Parathyroid adenoma (tissue), 2 donors: Measurements from ENCODE around the gene LAMA5.

Experiments used
- H2AFZ ChIP-seq: fragments of 300-600 bp; sonication (generic); one replicate; pipeline ENCODE4 v1.7.0; 2017; ENCODE audit warnings: antibody characterized with exemption, mild to moderate bottlenecking
- H3K27ac ChIP-seq: fragments of 300-600 bp; sonication (generic); one replicate; pipeline ENCODE4 v1.7.0; 2017
- H3K27me3 ChIP-seq: fragments of 300-600 bp; sonication (generic); one replicate; pipeline ENCODE4 v1.7.0; 2017; ENCODE audit warnings: low read length; ENCODE audit not compliant: control insufficient read depth, insufficient read depth
- H3K36me3 ChIP-seq: fragments of 300-600 bp; sonication (generic); one replicate; pipeline ENCODE4 v1.7.0; 2017; ENCODE audit warnings: low read length; ENCODE audit not compliant: control insufficient read depth, insufficient read depth
- H3K4me1 ChIP-seq: fragments of 300-600 bp; sonication (generic); one replicate; pipeline ENCODE4 v1.7.0; 2017; ENCODE audit warnings: control low read depth
- H3K4me2 ChIP-seq: fragments of 300-600 bp; sonication (generic); one replicate; pipeline ENCODE4 v1.7.0; 2017; ENCODE audit warnings: low read length
- H3K4me3 ChIP-seq: fragments of 300-600 bp; sonication (generic); one replicate; pipeline ENCODE4 v1.7.0; 2017; ENCODE audit warnings: low read depth, low read length
- H3K79me2 ChIP-seq: fragments of 300-600 bp; sonication (generic); one replicate; pipeline ENCODE4 v1.7.0; 2017; ENCODE audit warnings: control low read depth
- H3K9ac ChIP-seq: fragments of 300-600 bp; sonication (generic); one replicate; pipeline ENCODE4 v1.7.0; 2017; ENCODE audit warnings: mild to moderate bottlenecking
- H3K9me3 ChIP-seq: fragments of 300-600 bp; sonication (generic); one replicate; pipeline ENCODE4 v1.7.0; 2017; ENCODE audit warnings: low read length; ENCODE audit not compliant: control insufficient read depth
- TF ChIP-seq, protein P1 (sequence below): fragments of 300-600 bp; sonication (generic); IDR thresholded peaks from one replicate; pipeline ENCODE4 v1.7.0; 2017; ENCODE audit warnings: antibody characterized with exemption, mild to moderate bottlenecking
- donor health status: primary hyperparathyroidism.

The LAMA5 gene

DNA sequence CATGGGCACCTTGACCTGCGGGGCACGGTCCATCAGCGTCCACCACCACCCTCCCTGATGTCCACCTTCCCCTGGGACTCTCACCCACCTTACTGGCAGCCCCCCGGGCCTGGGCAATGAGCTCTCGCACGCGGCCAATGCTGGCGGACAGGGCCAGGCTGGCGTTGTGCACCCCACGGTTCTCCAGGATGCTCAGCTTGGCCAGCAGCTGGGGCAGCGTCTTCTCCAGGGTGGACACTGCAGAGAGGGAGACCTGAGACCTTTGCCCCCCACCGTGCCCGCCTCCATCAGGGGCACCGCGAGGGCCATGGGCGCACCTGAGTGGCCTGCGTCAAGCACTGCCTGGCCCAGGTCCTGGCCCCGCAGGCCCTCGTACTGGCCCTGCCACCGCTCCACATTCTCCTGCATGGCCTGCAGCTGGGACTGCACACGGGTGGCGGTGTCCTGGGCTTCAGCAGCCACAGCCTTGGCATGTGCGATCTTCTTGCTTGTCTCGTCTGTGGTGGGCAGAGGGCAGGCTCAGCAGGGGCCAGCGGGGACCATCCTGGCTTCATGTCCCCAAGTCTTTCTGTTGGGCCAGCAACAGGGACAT is 52.3 kb downstream of the LAMA5 start:
- no peaks in the 10 kb centered on the region for H3K36me3 ChIP-seq

DNA sequence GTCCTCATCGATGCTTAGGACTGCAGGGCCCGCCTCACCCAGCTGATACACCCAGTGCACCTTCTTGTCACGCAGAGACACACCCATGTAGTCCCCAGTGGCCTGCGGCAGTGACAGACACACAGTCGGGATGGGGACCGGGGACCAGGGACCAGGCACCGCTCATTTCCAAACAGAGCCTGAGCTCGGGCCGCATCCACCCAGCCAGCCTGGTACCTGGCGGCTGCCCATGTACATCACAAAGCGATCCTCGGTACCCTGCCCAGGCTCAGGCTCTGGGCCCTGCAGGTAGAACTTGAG is 52.8 kb downstream of the LAMA5 start:
- Histone ChIP-seq H3K4me2 (no peak overlapping the region), H3K4me3 (no peak overlapping the region), H3K36me3 (no peaks in the 10 kb centered on the region), H2AFZ (no peak overlapping the region), H3K4me1 (no peaks in the 10 kb centered on the region), H3K9ac (no peak overlapping the region), H3K27ac (no peak overlapping the region), H3K79me2 (no peaks in the 10 kb centered on the region), H3K9me3 (no peaks in the 10 kb centered on the region), H3K27me3 (no peaks in the 10 kb centered on the region)
- TF ChIP-seq, protein P1, sequence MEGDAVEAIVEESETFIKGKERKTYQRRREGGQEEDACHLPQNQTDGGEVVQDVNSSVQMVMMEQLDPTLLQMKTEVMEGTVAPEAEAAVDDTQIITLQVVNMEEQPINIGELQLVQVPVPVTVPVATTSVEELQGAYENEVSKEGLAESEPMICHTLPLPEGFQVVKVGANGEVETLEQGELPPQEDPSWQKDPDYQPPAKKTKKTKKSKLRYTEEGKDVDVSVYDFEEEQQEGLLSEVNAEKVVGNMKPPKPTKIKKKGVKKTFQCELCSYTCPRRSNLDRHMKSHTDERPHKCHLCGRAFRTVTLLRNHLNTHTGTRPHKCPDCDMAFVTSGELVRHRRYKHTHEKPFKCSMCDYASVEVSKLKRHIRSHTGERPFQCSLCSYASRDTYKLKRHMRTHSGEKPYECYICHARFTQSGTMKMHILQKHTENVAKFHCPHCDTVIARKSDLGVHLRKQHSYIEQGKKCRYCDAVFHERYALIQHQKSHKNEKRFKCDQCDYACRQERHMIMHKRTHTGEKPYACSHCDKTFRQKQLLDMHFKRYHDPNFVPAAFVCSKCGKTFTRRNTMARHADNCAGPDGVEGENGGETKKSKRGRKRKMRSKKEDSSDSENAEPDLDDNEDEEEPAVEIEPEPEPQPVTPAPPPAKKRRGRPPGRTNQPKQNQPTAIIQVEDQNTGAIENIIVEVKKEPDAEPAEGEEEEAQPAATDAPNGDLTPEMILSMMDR, result no peak

More for the DNA sequence above, 52.3 kb downstream of the LAMA5 start:
- Histone ChIP-seq H3K27me3 (no peaks in the 10 kb centered on the region), H3K9me3 (no peaks in the 10 kb centered on the region), H3K4me2 (no peak overlapping the region), H3K4me3 (no peak overlapping the region), H3K27ac (no peak overlapping the region), H3K4me1 (no peaks in the 10 kb centered on the region), H3K79me2 (no peaks in the 10 kb centered on the region), H3K9ac (no peak overlapping the region), H2AFZ (no peak overlapping the region)
- TF ChIP-seq, protein P1, result no peak

DNA sequence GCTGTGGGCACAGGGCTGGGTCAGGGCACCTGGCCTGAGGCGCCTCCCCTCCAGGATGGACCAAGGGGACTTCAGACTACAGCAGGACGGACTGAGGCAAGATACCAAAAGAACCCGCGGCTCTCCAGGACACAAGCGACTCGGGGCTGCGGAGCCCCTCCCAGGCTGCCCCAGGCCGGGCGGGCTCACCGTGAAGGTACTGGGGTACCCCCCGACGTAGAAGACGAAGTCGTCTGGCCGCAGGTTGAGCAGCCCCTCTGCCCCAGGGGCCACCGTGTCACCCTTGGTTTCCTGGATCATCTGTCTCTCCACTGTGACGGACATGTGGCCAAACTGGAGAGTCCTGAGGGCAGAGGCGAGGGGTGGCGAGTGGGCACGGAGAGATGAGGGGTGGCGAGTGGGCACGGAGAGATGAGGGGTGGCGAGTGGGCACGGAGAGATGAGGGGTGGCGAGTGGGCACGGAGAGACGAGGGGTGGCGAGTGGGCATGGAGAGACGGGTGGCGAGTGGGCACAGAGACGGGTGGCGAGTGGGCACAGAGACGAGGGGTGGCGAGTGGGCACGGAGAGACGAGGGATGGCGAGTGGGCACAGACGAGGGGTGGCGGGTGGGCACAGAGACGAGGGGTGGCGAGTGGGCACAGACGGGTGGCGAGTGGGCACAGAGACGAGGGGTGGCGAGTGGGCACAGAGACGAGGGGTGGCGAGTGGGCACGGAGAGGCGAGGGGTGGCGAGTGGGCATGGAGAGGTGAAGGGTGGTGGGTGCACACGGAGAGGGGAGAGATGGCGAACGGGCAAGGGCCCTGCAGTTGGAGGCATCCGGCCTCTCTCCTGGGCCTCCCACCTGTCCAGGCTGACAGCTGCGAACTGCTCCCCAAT is 53.4 kb downstream of the LAMA5 start:
- H3K9me3 ChIP-seq, result no peaks in the 10 kb centered on the region
- H3K36me3 ChIP-seq, result no peaks in the 10 kb centered on the region
- TF ChIP-seq, protein P1, result no peak

DNA sequence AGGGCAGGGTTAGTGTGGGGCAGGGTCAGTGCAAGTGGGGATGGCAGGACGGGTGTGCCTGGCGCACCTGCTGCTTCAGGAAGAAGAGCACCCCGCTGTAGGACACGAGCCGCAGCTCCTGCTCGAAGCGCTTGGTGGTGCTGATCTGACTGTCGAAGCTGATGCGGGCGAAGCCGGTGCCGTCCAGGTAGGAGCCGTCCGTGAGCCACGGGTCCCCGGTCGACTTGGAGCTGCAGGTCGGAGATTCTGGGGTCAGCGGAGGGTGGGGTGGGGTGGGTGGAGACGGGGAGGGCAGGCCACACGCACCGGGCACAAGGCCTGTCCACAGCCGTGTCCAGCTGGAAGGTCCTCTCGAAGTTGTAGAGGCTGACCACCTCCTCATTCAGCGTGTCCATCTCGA is 54.1 kb downstream of the LAMA5 start:
- H3K27me3 ChIP-seq, result no peaks in the 10 kb centered on the region
- H3K4me2 ChIP-seq, result no peak overlapping the region
- H2AFZ ChIP-seq, result no peak overlapping the region
- no peaks in the 10 kb centered on the region for H3K9me3 ChIP-seq
- TF ChIP-seq, protein P1, result no peak
- no peak overlapping the region for H3K9ac ChIP-seq
- H3K27ac ChIP-seq, result no peak overlapping the region
- H3K4me3 ChIP-seq, result no peak overlapping the region
- H3K36me3 ChIP-seq, result no peaks in the 10 kb centered on the region
- no peaks in the 10 kb centered on the region for H3K4me1 ChIP-seq
- H3K79me2 ChIP-seq, result no peaks in the 10 kb centered on the region

More for the DNA sequence above, 53.4 kb downstream of the LAMA5 start:
- H3K4me3 ChIP-seq, result no peak overlapping the region
- no peaks in the 10 kb centered on the region for H3K4me1 ChIP-seq
- H3K9ac ChIP-seq, result no peak overlapping the region
- H3K27ac ChIP-seq, result no peak overlapping the region
- H3K4me2 ChIP-seq, result no peak overlapping the region
- H3K79me2 ChIP-seq, result no peaks in the 10 kb centered on the region
- no peaks in the 10 kb centered on the region for H3K27me3 ChIP-seq
- no peak overlapping the region for H2AFZ ChIP-seq

DNA sequence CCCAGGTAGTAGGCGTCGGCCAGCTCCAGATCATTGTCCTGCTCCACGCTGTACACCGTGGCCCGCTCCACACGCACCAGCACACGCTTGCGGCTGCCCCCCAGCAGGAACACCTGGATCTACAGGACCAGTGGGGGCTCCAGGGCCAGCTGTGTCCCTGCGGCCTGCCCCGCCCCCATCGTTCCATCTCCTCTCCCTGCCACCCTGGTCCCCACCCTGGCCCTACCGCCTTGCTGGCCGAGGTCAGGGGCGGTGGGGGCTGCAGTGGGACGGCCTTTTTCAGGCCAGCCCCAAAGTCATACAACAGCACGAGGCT is 54.5 kb downstream of the LAMA5 start:
- no peak overlapping the region for H3K27ac ChIP-seq
- H3K79me2 ChIP-seq, result no peaks in the 10 kb centered on the region
- H3K9me3 ChIP-seq, result no peaks in the 10 kb centered on the region
- H3K36me3 ChIP-seq, result no peaks in the 10 kb centered on the region
- H3K27me3 ChIP-seq, result no peaks in the 10 kb centered on the region
- H3K9ac ChIP-seq, result no peak overlapping the region
- no peak overlapping the region for H3K4me3 ChIP-seq
- TF ChIP-seq, protein P1, result no peak
- H3K4me2 ChIP-seq, result no peak overlapping the region
- H3K4me1 ChIP-seq, result no peaks in the 10 kb centered on the region
- H2AFZ ChIP-seq, result no peak overlapping the region
